Mammary epithelial cell (primary cell): Measurements from ENCODE around the gene KCNN3.

Experiments
- CTCF ChIP-seq, 2 donors: IDR thresholded peaks in 1 of 2; conservative IDR thresholded peaks in 1 of 2; 2 replicates each; pipeline ENCODE4 v1.5.1; 2011 to 2012; ENCODE audit warnings: inconsistent platforms in 2 of 2, low read length in 2 of 2, mild to moderate bottlenecking in 2 of 2, control low read depth in 1 of 2, low read depth in 1 of 2; ENCODE audit not compliant: insufficient read depth in 1 of 2; ENCODE audit errors: extremely low read depth in 1 of 2
- EZH2 ChIP-seq: IDR thresholded peaks from 2 replicates; pipeline ENCODE4 v1.6.1; 2012; ENCODE audit warnings: low read length, inconsistent platforms, borderline replicate concordance

GRCh38 chr1:154913273-154913672 lies 43.2 kb upstream of the KCNN3 start:
- TF ChIP-seq EZH2 (no peak), CTCF (conservative IDR thresholded peaks at IDR 0.05 in 1 of 2, IDR thresholded peaks at IDR 0.05 in 1 of 2; ENCODE audit: extremely low read depth in 1 of 2, insufficient read depth in 1 of 2, low read depth in 1 of 2, low read length in 2 of 2) (no peak)
